Measurements from ENCODE around the gene KCNH6.

KCNH6 gene, protein sequence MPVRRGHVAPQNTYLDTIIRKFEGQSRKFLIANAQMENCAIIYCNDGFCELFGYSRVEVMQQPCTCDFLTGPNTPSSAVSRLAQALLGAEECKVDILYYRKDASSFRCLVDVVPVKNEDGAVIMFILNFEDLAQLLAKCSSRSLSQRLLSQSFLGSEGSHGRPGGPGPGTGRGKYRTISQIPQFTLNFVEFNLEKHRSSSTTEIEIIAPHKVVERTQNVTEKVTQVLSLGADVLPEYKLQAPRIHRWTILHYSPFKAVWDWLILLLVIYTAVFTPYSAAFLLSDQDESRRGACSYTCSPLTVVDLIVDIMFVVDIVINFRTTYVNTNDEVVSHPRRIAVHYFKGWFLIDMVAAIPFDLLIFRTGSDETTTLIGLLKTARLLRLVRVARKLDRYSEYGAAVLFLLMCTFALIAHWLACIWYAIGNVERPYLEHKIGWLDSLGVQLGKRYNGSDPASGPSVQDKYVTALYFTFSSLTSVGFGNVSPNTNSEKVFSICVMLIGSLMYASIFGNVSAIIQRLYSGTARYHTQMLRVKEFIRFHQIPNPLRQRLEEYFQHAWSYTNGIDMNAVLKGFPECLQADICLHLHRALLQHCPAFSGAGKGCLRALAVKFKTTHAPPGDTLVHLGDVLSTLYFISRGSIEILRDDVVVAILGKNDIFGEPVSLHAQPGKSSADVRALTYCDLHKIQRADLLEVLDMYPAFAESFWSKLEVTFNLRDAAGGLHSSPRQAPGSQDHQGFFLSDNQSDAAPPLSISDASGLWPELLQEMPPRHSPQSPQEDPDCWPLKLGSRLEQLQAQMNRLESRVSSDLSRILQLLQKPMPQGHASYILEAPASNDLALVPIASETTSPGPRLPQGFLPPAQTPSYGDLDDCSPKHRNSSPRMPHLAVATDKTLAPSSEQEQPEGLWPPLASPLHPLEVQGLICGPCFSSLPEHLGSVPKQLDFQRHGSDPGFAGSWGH

DNA sequence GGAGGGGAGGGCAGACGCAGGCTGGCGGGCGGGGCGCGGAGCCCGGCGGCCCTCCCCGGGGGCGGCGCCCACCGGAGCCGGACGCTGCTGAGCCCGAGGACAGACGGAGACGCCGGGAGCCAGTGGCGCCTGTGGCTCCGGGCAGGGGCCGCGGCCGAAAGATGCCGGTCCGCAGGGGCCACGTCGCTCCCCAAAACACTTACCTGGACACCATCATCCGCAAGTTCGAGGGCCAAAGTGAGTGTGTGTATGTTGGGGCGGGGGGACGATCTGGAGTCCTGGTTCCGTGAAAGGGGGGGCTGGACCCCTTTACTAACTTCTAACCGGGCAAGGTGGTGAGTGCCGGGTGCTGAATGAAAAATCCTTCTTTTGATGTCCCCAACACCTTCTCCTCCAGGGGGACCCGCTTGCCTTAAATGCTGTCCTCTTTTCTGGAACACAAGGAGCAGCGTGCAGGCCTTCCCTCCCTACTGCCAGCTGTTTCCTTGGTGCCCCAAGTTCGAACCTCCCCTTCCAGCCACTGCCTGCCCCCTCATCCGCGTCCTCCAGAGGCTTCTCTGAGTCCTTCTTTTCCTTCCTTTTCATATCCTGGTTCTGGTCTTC lies at the start of gene KCNH6:
Gene KCNH6 (plus strand): TSS at position 106 of the 603 bp plus-strand sequence. CDS start 56 bp downstream, at position 162.
- DNase-seq, result no peak

DNA sequence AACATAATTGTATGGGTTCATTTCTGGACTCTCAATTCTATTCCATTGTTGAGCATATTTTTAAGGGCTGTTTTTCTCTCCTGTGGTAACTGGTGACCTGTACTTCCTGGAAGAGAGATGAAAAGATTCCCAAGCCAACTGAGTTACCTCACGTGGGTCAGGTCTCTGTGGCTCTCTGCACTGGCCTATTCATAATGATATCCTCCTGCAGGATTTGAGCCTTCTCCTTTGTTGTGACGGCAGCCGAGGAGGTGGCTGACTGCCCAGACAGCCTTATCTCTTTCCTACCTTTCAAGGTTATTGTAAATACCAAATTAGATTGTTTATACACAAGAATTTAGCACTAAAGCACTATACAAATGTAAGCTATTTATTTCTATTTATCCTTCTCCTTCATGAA lies 49.0 kb upstream of the KCNH6 start:
- no peak for DNase-seq

DNA sequence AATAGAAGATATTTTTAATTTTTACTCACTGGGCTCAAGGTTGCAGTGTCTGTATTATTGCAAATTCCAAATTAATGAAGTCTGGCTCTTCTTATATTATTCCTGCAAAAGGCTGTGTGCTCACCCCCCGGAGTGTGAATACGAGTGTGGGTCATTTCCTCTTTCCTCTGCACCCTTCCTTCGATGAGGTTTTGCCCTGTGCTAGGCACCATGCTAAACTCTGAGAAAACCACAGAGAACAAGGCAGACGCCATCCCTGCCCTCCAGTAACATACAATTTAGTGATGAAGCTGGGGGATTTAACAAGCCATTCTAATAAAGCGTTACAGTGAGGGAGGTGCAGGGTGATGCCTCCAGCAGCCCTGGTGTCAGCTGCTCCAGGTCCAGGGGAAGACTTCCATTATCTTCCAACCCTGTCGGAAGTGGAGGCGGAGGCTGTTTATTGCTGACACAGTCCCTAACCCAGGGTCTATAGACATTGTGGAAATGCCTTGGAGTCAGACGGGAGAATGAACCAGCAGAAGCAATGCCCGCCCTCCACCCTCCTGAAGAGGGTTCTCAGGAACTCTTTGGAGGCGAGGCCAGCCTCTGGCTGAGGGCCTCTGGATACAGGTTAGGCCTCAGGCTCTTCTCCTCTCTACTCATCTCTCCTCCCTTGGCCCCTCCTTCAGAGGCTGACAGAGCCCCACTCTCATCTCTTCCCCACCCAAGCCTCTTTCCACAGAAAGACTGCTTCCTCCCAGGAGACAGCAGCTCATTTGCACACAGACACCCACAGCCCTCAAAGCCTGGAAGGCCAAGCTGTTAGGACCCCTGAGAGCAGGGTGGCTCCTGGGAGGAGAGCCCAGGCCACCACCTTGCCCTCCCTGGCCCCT lies 48.3 kb upstream of the KCNH6 start:
- no peak for DNase-seq

DNA sequence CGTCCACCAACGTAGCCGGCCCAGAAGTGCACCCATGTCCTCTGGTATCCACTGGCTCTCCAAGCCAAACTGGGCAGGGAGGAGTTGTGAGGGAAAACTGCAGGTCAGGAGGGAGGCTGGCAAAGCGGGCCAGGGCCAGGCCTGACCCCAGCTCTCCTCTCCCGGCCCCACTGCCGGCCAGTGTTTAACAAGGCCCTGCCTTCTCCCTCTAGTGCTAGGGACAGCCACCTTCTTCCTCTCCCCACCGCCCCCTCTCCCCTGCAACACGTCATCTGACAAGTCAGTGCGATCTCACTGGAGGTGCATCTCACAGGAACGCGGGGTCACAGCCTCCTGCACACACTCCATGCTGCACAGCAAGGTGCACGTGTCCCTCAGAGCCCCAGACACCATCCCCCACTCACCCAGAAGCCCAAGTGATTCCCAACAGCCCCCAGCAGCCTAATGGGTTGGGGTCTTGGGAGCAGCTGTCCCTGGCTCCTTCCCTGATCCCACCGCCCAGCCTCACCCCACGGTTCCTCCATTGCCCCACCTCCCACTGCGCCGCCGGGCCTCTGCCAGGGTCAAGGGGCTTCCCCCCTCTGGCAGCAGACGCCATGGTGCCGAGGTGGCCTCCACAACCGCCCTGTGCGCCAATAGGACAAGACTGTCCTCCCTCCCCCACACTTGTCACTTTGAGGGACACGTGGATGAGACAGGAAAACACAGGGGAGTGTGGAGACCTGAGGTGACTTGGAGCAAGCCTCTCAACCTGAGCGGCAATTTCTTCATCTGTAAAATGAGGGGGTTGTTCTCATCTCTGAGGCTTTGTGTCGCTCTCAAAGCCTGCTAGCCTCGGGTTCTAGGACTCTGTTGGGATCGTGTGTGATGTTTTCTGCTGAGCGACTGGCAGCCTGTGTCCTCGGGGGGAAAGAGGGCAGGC lies 47.4 kb upstream of the KCNH6 start:
- no peak for DNase-seq

DNA sequence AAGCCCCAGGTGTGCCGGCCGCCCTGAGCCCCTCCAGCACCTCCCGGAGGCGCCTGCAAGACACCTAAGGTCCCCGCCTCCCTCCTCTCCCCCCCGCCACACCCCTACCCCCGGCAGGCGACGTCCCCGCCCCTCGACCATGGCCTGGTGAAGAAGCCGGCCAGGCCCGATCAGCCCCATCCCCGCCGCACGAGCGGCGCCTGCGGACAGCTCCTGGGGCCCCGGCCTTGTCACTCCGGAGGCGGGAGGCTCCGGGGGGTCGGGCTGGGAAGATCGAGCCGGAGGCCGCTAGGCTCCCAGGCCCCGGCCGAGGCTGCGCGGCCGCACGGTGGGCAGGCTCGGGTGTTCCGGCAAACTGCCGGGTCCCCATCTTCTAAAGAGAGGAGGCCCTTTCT lies 46.7 kb upstream of the KCNH6 start:
- DNase-seq, result peak; percentile 6

DNA sequence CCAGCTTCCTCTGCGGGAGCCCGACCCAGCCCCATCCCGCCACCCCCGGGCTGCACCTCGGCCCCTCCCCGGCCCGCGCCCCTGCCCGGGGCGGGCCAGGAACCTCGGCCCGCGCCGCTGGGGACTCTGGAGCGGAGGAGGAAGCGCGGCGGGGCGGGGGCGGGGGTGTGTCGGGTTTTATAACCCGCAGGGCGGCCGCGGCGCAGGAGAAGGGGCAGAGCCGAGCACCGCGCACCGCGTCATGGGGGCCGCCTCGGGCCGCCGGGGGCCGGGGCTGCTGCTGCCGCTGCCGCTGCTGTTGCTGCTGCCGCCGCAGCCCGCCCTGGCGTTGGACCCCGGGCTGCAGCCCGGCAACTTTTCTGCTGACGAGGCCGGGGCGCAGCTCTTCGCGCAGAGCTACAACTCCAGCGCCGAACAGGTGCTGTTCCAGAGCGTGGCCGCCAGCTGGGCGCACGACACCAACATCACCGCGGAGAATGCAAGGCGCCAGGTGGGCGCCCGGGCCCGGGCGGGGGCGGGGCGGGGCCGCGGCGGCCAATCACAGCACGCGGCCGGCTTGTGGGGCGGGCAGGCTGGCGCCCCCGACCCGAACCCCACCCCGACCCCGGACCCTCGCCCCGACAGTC lies 46.2 kb upstream of the KCNH6 start, which contains the start of gene ACE:
Gene ACE (plus strand): TSS at position 208 of the 626 bp plus-strand sequence. CDS start 34 bp downstream, at position 242.
- DNase-seq, result peak; percentile 42

DNA sequence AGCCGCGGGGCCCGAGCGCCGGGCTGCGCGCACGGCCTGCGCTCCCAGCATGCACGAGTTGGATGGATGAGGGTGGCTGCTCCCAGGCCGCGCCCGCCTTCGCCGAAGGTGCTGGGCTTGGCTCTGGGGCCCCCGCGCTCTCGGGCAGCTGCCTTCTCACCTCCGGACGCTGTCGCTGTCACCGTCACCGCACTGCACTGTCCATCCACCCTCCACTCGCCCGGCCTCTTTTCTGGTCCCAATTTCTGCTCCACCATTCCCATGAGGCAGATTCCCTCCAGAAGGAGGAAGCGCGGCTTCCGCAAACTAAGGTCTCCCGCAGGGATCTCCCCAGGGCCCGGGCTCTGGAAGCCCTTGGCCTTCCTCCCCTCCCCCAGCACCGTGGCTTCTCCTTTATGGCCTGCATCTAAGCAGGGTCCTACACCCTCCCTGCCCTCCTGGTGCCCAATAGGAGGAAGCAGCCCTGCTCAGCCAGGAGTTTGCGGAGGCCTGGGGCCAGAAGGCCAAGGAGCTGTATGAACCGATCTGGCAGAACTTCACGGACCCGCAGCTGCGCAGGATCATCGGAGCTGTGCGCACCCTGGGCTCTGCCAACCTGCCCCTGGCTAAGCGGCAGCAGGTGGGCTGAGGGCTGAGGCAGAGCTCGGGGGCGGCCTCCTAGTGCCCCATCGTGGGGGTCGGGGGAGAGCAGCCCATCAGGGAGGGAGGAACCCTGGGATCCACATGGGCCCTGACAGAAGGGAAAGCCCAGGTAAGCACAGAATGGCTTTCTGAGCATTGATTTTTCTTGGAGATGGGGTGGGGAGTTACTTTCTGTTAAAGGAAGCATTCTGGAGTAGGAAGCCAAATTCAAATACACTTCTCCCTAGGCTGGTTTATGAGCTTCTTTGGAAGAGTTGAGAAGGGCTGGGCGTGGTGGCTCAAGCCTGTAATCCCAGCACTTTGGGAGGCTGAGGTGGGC lies 45.4 kb upstream of the KCNH6 start:
- peak; percentile 45 for DNase-seq

DNA sequence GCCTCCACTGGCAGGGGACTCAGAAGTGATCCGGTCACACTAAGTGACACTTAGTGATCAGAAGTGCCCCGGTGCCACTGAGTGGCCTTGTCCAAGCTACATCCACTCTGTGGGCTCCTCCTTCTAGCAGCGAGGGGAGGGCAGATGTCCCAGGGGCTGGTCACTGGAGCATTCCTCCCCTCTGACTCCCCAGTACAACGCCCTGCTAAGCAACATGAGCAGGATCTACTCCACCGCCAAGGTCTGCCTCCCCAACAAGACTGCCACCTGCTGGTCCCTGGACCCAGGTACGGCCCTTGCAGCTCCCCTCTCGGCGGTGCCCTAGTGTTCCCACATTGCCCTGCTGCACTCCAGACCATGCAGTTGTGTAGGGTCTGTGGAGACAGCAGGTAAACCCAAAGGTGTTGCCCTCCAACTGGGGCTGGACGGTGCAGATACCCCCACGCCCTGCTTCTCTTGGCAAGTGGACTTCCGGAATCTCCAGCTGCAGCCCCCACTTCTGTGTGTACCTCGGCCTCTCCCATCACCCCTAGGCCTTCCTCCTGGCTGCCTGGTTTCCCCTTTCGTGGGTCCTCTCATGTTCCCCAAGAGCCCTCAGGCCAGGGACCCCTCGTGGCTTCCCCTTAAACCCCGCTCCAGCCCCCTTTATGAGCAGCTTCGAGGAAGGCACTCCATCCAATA lies 44.2 kb upstream of the KCNH6 start:
- peak; percentile 81 for DNase-seq

DNA sequence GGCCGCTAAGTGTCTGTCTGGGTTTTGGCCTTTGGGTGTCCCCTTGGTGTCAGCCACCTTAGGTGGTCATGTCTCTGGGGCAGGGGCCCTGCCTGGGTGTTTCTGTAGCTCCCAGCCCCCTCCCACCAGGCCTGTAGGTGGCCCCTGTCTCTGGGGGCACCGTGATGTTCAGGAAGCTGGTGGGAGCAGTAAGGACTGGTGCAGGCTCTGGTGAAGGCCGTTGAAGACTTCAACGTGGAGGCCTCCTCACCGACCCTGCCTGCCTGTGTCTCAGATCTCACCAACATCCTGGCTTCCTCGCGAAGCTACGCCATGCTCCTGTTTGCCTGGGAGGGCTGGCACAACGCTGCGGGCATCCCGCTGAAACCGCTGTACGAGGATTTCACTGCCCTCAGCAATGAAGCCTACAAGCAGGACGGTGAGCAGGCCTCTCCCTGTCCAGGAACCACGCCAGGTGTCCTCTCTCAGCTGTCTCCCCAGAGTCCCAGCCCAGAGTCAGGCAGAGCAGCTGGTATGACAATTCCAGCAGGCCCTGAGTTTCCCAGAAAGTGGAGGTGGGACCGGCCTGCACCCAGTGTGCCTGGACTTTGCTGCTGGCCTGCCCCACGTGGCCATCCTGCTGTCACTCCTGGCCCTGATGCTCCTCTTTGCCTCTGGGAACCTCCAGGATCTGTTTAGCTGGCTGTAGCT lies 43.5 kb upstream of the KCNH6 start:
- no peak for DNase-seq

DNA sequence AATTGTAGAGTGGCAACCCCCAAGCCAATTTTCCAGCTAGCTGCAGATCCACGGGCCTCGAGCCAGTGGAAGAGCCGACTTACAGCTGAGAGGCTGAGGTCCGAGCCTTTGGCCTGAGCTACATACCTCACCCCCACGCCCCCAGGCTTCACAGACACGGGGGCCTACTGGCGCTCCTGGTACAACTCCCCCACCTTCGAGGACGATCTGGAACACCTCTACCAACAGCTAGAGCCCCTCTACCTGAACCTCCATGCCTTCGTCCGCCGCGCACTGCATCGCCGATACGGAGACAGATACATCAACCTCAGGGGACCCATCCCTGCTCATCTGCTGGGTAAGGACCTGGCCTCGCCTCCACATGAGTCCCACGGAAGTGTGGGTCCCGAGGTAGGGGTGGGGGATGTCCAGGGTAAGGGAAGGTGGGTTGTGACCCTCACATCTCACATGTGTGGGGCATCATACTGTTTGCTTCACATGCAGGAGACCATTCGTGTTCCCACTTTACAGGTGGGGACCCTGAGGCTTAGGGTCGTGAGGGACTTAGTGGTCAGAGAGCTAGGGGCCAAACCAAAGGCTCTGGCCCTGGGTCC lies 42.9 kb upstream of the KCNH6 start:
- DNase-seq, result no peak

DNA sequence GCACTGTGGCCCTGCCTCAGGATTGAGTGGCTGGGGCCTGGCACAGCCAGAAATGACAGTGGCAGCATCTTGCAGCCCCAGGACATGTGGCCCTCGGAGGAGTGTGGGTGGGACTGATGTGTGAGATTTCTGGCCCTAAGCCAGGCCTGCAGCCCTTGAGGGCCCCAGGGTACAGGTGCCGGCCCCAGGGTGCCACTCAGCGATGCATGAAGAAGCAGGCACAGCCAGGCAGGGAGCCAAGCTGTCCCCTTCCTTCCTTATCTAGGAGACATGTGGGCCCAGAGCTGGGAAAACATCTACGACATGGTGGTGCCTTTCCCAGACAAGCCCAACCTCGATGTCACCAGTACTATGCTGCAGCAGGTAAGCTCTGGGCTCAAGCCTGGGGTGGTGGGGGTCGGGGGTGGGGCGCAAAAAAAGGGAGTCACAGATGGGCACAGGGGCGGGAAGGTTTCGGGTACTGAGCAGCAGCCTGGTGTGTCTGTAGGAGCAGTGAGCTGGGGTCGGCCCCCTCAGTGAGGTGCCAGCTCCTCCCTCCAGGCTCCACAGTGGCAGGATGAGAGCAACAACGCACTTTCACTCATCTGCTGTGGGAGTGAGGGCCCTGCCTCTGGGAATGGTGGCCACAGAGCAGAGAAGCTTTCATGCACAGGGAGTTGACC lies 42.2 kb upstream of the KCNH6 start:
- no peak for DNase-seq

DNA sequence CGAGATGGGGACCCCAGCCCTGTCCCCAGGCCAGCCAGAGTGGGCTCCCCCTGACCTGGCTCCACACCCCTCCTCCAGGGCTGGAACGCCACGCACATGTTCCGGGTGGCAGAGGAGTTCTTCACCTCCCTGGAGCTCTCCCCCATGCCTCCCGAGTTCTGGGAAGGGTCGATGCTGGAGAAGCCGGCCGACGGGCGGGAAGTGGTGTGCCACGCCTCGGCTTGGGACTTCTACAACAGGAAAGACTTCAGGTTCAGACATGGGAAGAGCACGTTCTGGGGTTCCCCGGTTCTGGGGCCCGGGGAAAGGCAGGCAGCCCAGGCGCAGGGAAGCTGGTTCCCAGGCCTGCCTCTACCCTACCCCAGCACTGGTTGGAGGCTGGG lies 41.7 kb upstream of the KCNH6 start:
- DNase-seq, result no peak

DNA sequence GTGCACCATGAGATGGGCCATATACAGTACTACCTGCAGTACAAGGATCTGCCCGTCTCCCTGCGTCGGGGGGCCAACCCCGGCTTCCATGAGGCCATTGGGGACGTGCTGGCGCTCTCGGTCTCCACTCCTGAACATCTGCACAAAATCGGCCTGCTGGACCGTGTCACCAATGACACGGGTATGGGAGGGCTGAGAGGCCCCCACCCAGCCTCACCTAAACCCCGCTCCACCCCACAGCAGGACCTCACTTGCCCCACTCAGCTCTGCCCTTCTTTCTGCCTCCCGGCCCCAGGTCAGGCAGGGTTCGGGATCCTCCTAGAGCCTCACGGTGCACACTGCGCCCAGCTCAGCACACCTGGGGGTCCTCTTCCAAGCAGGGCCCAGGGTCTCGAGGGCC lies 40.6 kb upstream of the KCNH6 start:
- no peak for DNase-seq

DNA sequence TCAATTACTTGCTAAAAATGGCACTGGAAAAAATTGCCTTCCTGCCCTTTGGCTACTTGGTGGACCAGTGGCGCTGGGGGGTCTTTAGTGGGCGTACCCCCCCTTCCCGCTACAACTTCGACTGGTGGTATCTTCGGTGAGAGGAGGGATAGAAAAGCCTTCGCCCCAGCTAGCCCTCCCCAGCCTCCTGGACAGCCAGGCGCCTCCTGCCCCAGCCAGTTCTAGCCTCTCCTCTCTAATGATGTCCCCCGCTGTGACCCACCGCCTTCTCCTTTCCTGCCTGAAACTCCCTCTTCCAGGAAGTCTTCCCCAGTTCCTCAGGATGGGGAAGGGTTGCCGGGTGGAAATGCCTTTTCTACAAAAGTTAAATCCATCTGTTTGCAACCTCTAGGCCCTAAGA lies 40.1 kb upstream of the KCNH6 start:
- no peak for DNase-seq

DNA sequence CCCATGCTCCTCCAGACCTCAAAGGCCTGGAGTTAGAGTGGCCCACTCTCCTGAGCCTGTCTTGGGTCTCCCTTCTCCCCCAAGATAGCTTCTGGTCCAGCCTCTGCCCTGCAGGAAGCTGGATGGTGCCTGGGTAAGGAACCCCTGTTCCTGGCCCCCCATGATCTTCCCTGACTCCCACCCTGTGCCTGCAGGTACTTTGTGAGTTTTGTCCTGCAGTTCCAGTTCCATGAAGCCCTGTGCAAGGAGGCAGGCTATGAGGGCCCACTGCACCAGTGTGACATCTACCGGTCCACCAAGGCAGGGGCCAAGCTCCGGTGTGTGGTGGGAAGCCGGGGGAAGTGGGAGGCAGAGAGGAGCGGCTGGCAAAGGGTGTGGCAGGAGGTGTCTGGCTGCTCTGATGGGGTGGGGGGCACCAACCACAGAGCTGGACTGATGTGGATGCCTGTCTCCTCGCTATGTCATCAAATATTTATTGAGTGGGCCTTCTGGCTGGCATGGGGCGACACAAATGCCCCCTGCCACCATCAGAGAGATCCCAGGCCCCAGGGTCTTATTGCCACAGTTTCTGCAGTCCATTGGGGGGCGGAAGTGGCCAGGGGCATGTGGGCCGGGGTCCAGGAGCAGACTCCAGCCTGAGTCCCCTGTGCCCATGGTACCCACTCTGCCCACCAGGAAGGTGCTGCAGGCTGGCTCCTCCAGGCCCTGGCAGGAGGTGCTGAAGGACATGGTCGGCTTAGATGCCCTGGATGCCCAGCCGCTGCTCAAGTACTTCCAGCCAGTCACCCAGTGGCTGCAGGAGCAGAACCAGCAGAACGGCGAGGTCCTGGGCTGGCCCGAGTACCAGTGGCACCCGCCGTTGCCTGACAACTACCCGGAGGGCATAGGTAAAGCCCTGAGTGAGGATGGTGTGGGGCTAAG lies 39.2 kb upstream of the KCNH6 start:
- DNase-seq, result no peak

Data from suppressor macrophage treated with lipopolysaccharide for 4 hours (primary cell).